CD8-positive, alpha-beta memory T cell (primary cell): ENCODE data around the gene SOX18. TPM values are rescaled to one million over a fixed set of nuclear protein-coding genes. Genes with fewer than 3 reads are reported as not detected.

Experiments used
- CTCF ChIA-PET: fragments of 350-600 bp; sonication (Branson Sonifier 250); formaldehyde crosslinking; loops from one replicate; lab custom pipeline; 2021; ENCODE audit warnings: antibody characterized with exemption; lab: Charles Lee
- POLR2A ChIA-PET: fragments of 350-600 bp; sonication (Branson Sonifier 250); formaldehyde crosslinking; loops from one replicate; lab custom pipeline; 2021; ENCODE audit warnings: antibody characterized with exemption; lab: Charles Lee
- DNase-seq, 5 donors: peaks; one replicate each; pipeline versions ENCODE4 v3.0.0 to v3.0.0-alpha.2; 2020 to 2022; ENCODE audit warnings: mixed read lengths in 1 of 5
- H3K27ac ChIP-seq: one replicate; pipeline ENCODE4 v1.7.0; 2013; ENCODE audit warnings: low read depth, mild to moderate bottlenecking, low read length, moderate library complexity
- H3K27me3 ChIP-seq: 2 replicates; pipeline ENCODE4 v1.7.0; 2013; ENCODE audit warnings: low read length, mild to moderate bottlenecking; ENCODE audit not compliant: insufficient read depth, poor library complexity, severe bottlenecking
- H3K36me3 ChIP-seq: 2 replicates; pipeline ENCODE4 v1.7.0; 2013; ENCODE audit warnings: mild to moderate bottlenecking, low read length, moderate library complexity; ENCODE audit not compliant: insufficient read depth
- H3K4me1 ChIP-seq: 2 replicates; pipeline ENCODE4 v1.7.0; 2013; ENCODE audit warnings: mild to moderate bottlenecking, low read length, moderate library complexity; ENCODE audit not compliant: insufficient read depth
- H3K4me3 ChIP-seq: 2 replicates; pipeline ENCODE4 v1.7.0; 2013; ENCODE audit warnings: mild to moderate bottlenecking, low read length
- H3K9me3 ChIP-seq: 2 replicates; pipeline ENCODE4 v1.7.0; 2013; ENCODE audit warnings: mild to moderate bottlenecking, low read length
- H3K27ac Mint-ChIP-seq, 8 donors: one replicate each; pipeline ENCODE4 v1.8.0; 2020 to 2021; ENCODE audit warnings: mixed read lengths in 8 of 8, mild to moderate bottlenecking in 6 of 8, inconsistent platforms in 3 of 8, moderate library complexity in 3 of 8
- H3K27me3 Mint-ChIP-seq, 2 donors: one replicate each; pipeline ENCODE4 v1.8.0; 2020 to 2021; ENCODE audit warnings: mixed read lengths in 2 of 2, mild to moderate bottlenecking in 1 of 2, moderate library complexity in 1 of 2
- H3K36me3 Mint-ChIP-seq, 3 donors: one replicate each; pipeline ENCODE4 v1.8.0; 2020 to 2021; ENCODE audit warnings: mixed read lengths in 3 of 3, inconsistent platforms in 1 of 3, mild to moderate bottlenecking in 1 of 3
- H3K4me1 Mint-ChIP-seq, 3 donors: one replicate each; pipeline ENCODE4 v1.8.0; 2020 to 2021; ENCODE audit warnings: mixed read lengths in 3 of 3, inconsistent platforms in 1 of 3, mild to moderate bottlenecking in 1 of 3
- H3K4me3 Mint-ChIP-seq, 7 donors: one replicate each; pipeline ENCODE4 v1.8.0; 2020 to 2021; ENCODE audit warnings: mixed read lengths in 7 of 7, mild to moderate bottlenecking in 6 of 7, moderate library complexity in 4 of 7, inconsistent platforms in 2 of 7
- H3K9me3 Mint-ChIP-seq, 5 donors: one replicate each; pipeline ENCODE4 v1.8.0; 2020 to 2022; ENCODE audit warnings: mixed read lengths in 5 of 5, mild to moderate bottlenecking in 3 of 5, moderate library complexity in 2 of 5, inconsistent platforms in 1 of 5
- polyA plus RNA-seq: library from polyadenylated mRNA; unstranded; fragments of 300-500 nt; fragmentation: Illumina TruSeq; gene quantifications from one replicate; pipeline ENCODE4 v1.2.3, GENCODE V29; 2021
- total RNA-seq, 2 experiments: library from RNA; stranded (reverse); gene quantifications; one replicate each; pipeline ENCODE4 v1.2.3, GENCODE V29; 2021

Gene SOX18
- total and polyA plus RNA-seq, 3 experiments from 2014 or later: not detected

GRCh38 chr20:64071341-64072332 is 22.2 kb upstream of the SOX18 start:
- Mint-ChIP-seq H3K27ac (peak overlapping the region in 2 of 8 donors; percentile 60 to 74), H3K4me1 (peaks cover 0 to 20% (median 3%) of the 10 kb centered on the region in 3 donors), H3K9me3 (no peaks in the 10 kb centered on the region), H3K4me3 (no peak overlapping the region), H3K36me3 (peaks cover 0 to 35% (median 0%) of the 10 kb centered on the region in 3 donors), H3K27me3 (no peaks in the 10 kb centered on the region)
- peaks cover 24% of the 10 kb centered on the region for H3K4me1 ChIP-seq
- no peak overlapping the region for H3K4me3 ChIP-seq
- H3K27me3 ChIP-seq: no peaks in the 10 kb centered on the region
- CTCF ChIA-PET: interaction anchor here (0.9 to 1.8 kb wide), 3 partner anchors 9 to 354 kb away, joined by 3 to 4 read pairs (median 3); no protein-coding TSS in a partner anchor
- POLR2A ChIA-PET: interaction anchor here (0.7 kb wide), 1 partner anchor 79 kb away, joined by 4 read pairs; no protein-coding TSS in a partner anchor
- H3K9me3 ChIP-seq: no peaks in the 10 kb centered on the region
- DNase-seq: no peak
- peaks cover 7% of the 10 kb centered on the region for H3K36me3 ChIP-seq
- no peak overlapping the region for H3K27ac ChIP-seq

GRCh38 chr20:64070244-64070993 is 21.0 kb upstream of the SOX18 start:
- Mint-ChIP-seq H3K27ac (peak overlapping the region in 2 of 8 donors; percentile 11 to 37), H3K4me3 (no peak overlapping the region), H3K9me3 (no peaks in the 10 kb centered on the region), H3K4me1 (peaks cover 10 to 24% (median 13%) of the 10 kb centered on the region in 3 donors), H3K36me3 (peaks cover 0 to 28% (median 0%) of the 10 kb centered on the region in 3 donors), H3K27me3 (no peaks in the 10 kb centered on the region)
- no peaks in the 10 kb centered on the region for H3K27me3 ChIP-seq
- H3K27ac ChIP-seq: no peak overlapping the region
- H3K4me3 ChIP-seq: no peak overlapping the region
- ChIA-PET POLR2A (interaction anchor here (1.2 kb wide), 1 partner anchor 9 kb away, joined by 6 read pairs; the partner anchor contains the start of genes OPRL1 and RGS19), CTCF (interaction anchor here (2.2 kb wide), 1 partner anchor 8 kb away, joined by 7 read pairs; no protein-coding TSS in a partner anchor)
- peaks cover 4% of the 10 kb centered on the region for H3K36me3 ChIP-seq
- no peaks in the 10 kb centered on the region for H3K9me3 ChIP-seq
- DNase-seq: no peak
- peaks cover 31% of the 10 kb centered on the region for H3K4me1 ChIP-seq

- H3K27me3 Mint-ChIP-seq: no peaks in the 10 kb centered on the region
- ChIA-PET CTCF (interaction anchor here (0.7 to 2.2 kb wide), 4 partner anchors 8 to 10 kb away, joined by 3 to 7 read pairs (median 3); partner anchors contain the start of gene RGS19), POLR2A (interaction anchor here (1.2 kb wide), 1 partner anchor 10 kb away, joined by 6 read pairs; the partner anchor contains the start of genes OPRL1 and RGS19)
- no peaks in the 10 kb centered on the region for H3K9me3 Mint-ChIP-seq
- no peak for DNase-seq
- Histone ChIP-seq H3K9me3 (no peaks in the 10 kb centered on the region), H3K27me3 (no peaks in the 10 kb centered on the region), H3K36me3 (no peaks in the 10 kb centered on the region), H3K27ac (no peak overlapping the region), H3K4me3 (no peak overlapping the region), H3K4me1 (peaks cover 36% of the 10 kb centered on the region)
- H3K4me3 Mint-ChIP-seq: no peak overlapping the region
- no peak overlapping the region for H3K27ac Mint-ChIP-seq
- H3K4me1 Mint-ChIP-seq: peaks cover 14 to 30% (median 17%) of the 10 kb centered on the region in 3 donors
- H3K36me3 Mint-ChIP-seq: peaks cover 0 to 24% (median 0%) of the 10 kb centered on the region in 3 donors
Measured at GRCh38 chr20:64069614-64070243, 20.3 kb upstream of the SOX18 start.

- H3K9me3 ChIP-seq: no peaks in the 10 kb centered on the region
- H3K4me3 Mint-ChIP-seq: no peak overlapping the region
- no peaks in the 10 kb centered on the region for H3K36me3 ChIP-seq
- no peaks in the 10 kb centered on the region for H3K27me3 ChIP-seq
- H3K27ac ChIP-seq: no peak overlapping the region
- peaks cover 14 to 35% (median 20%) of the 10 kb centered on the region in 3 donors for H3K4me1 Mint-ChIP-seq
- H3K27ac Mint-ChIP-seq: no peak overlapping the region
- POLR2A ChIA-PET: interaction anchor here (0.6 to 1.2 kb wide), 2 partner anchors 10 to 90 kb away, joined by 3 to 6 read pairs; partner anchors contain the start of genes OPRL1, RGS19 and SAMD10
- DNase-seq: no peak
- H3K4me3 ChIP-seq: no peak overlapping the region
- CTCF ChIA-PET: interaction anchor here (0.7 to 2.2 kb wide), 4 partner anchors 8 to 10 kb away, joined by 3 to 7 read pairs (median 3); partner anchors contain the start of gene RGS19
- peaks cover 0 to 19% (median 0%) of the 10 kb centered on the region in 3 donors for H3K36me3 Mint-ChIP-seq
- H3K9me3 Mint-ChIP-seq: no peaks in the 10 kb centered on the region
- peaks cover 36% of the 10 kb centered on the region for H3K4me1 ChIP-seq
- H3K27me3 Mint-ChIP-seq: no peaks in the 10 kb centered on the region
Measured at GRCh38 chr20:64069209-64069613, 19.8 kb upstream of the SOX18 start.

- Histone ChIP-seq H3K9me3 (no peaks in the 10 kb centered on the region), H3K4me1 (peaks cover 42% of the 10 kb centered on the region), H3K4me3 (no peak overlapping the region), H3K27ac (no peak overlapping the region), H3K36me3 (no peaks in the 10 kb centered on the region), H3K27me3 (no peaks in the 10 kb centered on the region)
- POLR2A ChIA-PET: interaction anchor here (0.6 kb wide), 1 partner anchor 89 kb away, joined by 3 read pairs; the partner anchor contains the start of gene SAMD10
- no peak overlapping the region for H3K4me3 Mint-ChIP-seq
- H3K4me1 Mint-ChIP-seq: peaks cover 20 to 41% (median 24%) of the 10 kb centered on the region in 3 donors
- H3K36me3 Mint-ChIP-seq: peaks cover 0 to 15% (median 0%) of the 10 kb centered on the region in 3 donors
- CTCF ChIA-PET: interaction anchor here (0.7 to 2.2 kb wide), 4 partner anchors 8 to 30 kb away, joined by 3 to 7 read pairs (median 4); no protein-coding TSS in a partner anchor
- DNase-seq: no peak
- H3K9me3 Mint-ChIP-seq: no peaks in the 10 kb centered on the region
- no peaks in the 10 kb centered on the region for H3K27me3 Mint-ChIP-seq
- H3K27ac Mint-ChIP-seq: peak overlapping the region in 1 of 8 donors; percentile 64
Measured at GRCh38 chr20:64068386-64069208, 19.2 kb upstream of the SOX18 start.

GRCh38 chr20:64067733-64068307 is 18.4 kb upstream of the SOX18 start:
- peak overlapping the region in 1 of 8 donors; percentile 8 for H3K27ac Mint-ChIP-seq
- peaks cover 0 to 9% (median 0%) of the 10 kb centered on the region in 3 donors for H3K36me3 Mint-ChIP-seq
- Histone ChIP-seq H3K9me3 (no peaks in the 10 kb centered on the region), H3K27me3 (no peaks in the 10 kb centered on the region), H3K4me3 (no peak overlapping the region), H3K27ac (no peak overlapping the region), H3K36me3 (no peaks in the 10 kb centered on the region), H3K4me1 (peaks cover 44% of the 10 kb centered on the region)
- CTCF ChIA-PET: interaction anchor here (1.1 to 2.2 kb wide), 3 partner anchors 10 to 29 kb away, joined by 4 to 7 read pairs (median 4); partner anchors contain the start of gene LKAAEAR1
- no peaks in the 10 kb centered on the region for H3K27me3 Mint-ChIP-seq
- H3K4me3 Mint-ChIP-seq: no peak overlapping the region
- H3K4me1 Mint-ChIP-seq: peaks cover 21 to 44% (median 24%) of the 10 kb centered on the region in 3 donors
- no peak for DNase-seq
- no peaks in the 10 kb centered on the region for H3K9me3 Mint-ChIP-seq
- POLR2A ChIA-PET: no interaction called here
